Activated naive CD4-positive, alpha-beta T cell treated with Interleukin-2 at 50 U/mL for 16 hours (primary cell): ENCODE data around the gene BCL2L15.

Source experiments
- DNase-seq: peaks from one replicate; pipeline ENCODE4 v3.0.0-alpha.2; 2020

BCL2L15 gene

GRCh38 chr1:113904674-113905434 is 17.5 kb upstream of the BCL2L15 start, which contains the start of the genes AP4B1 and DCLRE1B:
AP4B1 (minus strand) TSS chr1:113904799; CDS start chr1:113904717, 82 bp downstream.
DCLRE1B (plus strand) TSS chr1:113905326; CDS start chr1:113905587, 261 bp downstream.
- peak; percentile 97 for DNase-seq

GRCh38 chr1:113904293-113904673 is 16.9 kb upstream of the BCL2L15 start:
- DNase-seq: no peak

DNA sequence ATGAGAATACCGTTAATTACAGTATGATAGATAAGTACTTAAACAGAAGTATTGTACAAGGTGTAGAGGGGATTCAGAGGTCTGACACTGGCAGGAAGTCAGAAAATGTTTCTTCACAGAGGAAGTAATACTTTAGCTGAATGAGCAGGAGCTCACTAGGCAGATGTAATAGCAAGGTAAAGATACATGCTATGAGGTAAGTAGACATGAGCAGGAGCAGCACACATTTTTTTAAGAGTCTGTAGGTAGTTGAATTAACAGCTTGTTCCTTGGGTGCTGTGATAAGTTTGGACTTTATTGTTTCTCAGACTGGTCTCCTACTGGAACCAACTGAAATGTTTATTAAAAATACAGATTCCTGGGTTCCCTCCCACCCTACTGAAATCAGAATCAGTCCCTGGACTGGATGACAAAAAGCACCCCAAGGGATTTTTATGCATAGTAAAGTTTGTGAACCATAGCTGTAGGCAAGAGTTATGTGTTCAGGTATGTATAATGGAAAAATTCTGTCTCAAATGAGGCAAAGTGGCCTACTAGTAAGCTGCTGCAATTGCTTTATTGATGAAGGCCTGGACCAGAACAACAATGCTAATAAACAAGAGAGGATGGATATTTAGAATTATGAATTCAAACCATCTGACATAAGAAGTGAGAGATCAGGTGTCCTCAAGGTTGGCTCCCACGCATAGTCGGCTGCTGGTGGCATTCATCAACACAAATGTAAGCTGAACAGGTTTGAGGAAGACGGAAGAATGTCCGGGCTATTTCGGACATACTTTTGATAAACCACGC is 16.3 kb upstream of the BCL2L15 start:
- peak; percentile 28 for DNase-seq

GRCh38 chr1:113901191-113901590 is 13.8 kb upstream of the BCL2L15 start:
- no peak for DNase-seq

DNA sequence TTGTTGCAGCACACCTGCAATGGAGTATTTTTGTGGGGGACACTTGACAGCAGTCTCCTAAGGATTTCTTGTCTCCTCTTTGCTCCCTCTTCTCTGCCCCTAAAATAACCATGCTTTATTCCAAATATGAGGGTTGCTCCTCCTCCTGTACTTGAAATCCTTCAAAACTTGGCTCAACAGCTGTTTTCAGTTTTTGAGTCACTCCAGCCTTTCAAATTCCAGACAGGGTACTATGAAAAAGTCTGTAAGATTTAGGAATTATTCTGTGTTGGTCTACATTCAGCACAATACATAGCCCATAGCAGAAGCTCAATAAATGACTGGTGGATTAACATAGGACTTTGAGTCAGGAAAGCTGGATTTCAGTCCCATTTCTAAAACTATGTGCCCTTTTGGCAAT is 11.7 kb upstream of the BCL2L15 start:
- DNase-seq: no peak

DNA sequence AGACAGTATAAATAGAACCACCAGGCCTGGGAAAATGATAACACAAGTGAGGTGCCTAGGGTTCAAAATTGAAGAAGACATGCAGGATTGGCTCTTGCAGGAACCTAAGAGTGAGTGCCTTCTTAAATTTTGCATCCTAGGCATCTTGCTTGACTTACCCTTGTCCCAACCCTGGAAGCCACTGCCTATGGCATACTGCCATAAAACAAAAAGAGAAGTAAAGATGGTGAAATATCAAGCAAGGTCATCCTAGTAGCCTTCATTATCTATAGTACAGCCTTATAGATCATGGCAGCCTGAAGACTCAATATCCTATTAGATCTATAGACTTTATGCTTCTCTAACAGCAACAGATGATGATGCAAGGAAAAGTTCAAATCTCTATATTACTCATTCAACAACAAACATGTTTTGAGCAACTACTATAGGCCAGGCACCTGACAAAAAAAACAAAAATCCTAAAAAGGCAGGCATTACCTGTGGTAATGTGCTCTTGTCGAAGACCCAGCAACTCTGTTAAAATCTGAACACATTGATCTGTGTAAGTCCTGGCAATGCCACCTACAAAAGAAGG is 10.9 kb upstream of the BCL2L15 start:
- no peak for DNase-seq

DNA sequence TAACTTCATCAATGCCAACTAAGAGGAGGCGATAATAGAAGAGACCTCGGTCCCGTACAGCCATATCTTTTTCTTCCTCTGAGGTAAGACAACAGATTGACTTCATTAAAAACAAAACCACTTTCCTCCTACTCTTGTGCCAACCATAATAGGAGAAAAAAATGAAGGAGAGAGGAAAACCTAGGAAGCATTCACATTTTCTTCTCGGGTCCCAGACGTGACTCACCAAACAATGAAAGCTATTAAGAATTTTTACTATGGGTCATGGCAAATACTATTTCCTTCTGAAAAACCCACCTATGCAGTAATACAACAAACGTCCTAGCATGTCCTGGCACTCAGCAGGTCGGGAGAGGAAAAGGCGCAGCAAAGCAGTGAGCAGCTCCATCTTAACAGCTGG is 8.6 kb upstream of the BCL2L15 start:
- DNase-seq: no peak

DNA sequence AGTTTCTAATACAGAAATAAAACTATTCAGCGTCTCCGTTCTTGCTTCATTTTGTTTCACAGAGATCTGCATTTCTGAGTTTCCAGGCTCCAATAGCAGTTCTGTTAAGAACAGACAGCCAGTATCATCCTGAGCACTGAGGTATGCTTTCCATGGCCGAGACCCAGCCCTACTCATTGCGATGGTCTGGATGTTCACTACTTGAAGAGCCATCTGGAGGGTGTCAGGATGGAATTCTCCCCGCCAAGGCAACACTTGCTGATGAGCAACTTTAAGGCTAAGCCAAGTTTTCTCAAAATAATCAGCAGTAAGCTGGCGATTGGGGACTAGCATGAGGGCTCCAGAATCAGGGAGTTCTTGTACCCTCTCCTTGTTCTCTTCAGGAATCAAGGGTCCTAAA is 7.7 kb upstream of the BCL2L15 start:
- DNase-seq: no peak

GRCh38 chr1:113893267-113893666 is 5.9 kb upstream of the BCL2L15 start:
- no peak for DNase-seq

DNA sequence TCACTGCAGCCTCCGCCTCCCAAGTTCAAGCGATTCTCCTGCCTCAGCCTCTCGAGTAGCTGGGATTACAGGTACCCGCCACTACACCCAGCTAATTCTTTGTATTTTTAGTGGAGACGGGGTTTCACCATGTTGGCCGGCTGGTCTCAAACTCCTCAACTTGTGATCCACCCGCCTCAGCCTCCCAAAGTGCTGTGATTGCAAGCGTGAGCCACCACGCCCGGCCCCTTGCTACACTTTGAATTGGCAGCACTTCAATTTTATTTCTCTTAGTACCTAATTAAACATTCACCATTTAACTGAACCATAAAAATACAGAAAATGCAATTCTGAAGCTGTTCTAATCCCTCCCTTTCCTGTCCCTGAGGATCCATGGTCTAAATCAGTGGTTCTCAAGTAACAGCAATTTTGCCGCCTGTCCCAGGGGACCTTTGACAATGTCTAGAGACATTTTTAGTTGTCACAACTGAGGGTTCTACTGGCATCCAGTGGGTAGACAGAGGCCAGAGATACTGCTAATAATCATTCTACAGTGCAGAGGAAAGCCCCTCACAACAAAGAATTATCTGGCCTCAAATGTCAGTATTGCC is 4.3 kb upstream of the BCL2L15 start:
- DNase-seq: no peak

- DNase-seq: no peak
Measured at GRCh38 chr1:113890816-113891215, 3.4 kb upstream of the BCL2L15 start.

DNA sequence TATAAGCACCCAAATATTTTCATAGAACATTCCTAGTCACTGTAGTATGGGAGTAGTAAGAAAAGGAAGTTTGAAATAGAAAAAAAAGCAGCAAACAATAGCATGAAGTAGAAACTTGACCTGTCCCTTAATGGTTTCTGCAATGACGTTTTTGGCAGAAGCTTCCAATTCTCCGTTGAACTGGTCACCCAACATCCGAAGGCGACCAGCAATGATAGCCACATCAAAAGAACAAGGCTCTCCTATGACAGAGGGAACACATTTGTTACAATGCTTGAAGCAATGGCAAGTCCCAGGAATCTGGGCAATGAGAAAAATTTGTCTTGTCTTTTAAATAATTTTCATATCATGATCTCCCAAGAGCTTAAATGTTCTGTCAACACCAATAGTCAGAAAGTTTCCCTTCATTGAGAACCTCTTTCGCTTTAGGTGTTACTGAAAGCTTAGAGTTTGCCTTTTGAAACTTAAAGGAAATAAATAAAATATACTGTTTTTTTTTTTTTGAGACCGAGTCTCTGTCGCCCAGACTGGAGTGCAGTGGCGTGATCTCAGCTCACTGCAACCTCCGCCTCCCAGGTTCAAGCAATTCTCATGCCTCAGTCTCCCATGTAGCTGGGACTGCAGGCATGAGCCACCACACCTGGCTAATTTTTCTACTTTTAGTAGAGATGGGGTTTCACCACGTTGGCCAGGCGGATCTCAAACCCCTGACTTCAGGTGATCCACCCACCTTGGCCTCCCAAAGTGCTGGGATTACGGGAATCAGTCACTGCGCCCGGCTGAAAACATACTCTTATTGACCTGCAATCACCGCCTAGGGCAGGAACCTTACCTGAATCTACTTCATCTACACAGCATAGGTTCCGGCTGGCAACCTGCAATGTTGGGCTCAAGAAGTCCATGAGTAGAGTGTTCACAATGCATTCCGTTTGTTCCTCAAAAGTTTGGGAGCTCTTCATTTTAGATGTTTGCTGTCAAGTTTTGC is 672 bp downstream of the BCL2L15 start:
- no peak for DNase-seq

DNA sequence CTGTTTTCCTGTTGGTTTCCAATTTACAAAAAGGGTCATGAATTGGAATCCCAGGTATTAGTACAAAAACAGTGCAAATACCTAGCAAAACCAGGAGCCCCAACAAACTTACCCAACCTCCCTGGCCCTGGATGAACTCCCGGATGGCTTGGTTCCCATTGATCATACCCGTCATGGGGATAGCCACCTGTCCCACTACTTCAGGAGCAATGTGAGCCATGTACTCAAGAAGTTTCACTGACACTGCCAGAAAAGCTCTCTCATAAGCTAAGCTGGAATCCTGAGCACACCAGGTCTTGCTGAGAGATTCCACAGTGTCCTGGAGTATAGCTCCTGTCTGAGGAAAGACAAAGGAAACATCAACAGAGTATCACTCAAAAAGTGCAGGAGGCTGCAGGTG is 5.7 kb downstream of the BCL2L15 start:
- DNase-seq: no peak

- no peak for DNase-seq
Measured at GRCh38 chr1:113879739-113880038, 7.7 kb downstream of the BCL2L15 start.

GRCh38 chr1:113876176-113876575 is 11.2 kb downstream of the BCL2L15 start:
- DNase-seq: no peak

GRCh38 chr1:113875714-113876113 is 11.7 kb downstream of the BCL2L15 start:
- DNase-seq: no peak

DNA sequence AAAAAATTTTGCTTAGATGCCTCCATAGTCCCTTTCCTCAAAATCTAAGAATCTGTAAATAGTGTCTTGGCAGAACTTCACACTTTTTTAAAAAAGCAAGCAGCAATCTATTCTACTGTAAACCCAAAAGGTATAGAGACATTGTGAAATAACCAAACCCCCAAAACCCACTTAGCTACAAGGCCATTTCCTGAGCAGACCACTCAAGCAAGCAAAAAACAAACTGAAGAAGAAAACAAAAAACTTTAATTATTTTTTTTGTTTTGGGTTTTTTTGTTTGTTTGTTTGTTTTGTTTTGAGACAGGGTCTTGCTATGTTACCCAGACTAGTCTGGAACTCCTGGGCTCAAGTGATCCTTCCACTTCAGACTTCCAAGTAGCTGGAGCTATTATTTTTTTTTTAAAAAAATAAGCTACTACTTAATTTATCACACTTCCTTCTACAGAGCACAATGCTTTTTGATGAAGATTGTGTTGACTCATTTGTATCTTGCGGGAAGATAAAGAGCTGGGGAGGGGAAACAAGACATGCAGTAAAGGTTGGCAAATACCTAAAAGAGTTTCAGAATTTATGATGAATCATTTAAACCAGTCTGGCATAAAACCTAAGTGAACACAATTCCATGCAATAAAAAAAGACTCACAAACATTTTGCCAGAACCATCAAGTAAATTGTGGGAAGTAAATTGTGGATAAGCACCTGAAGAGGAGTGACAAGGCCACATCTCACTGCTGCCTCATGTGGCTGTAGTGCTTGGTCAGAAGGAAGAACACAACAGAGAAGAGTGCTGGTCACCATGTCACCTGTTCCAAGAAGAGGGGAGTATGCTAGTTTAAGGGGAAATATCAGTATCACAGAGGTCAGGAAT is 13.1 kb downstream of the BCL2L15 start:
- no peak for DNase-seq

- no peak for DNase-seq
Measured at GRCh38 chr1:113872219-113872935, 15.0 kb downstream of the BCL2L15 start.

GRCh38 chr1:113871597-113872113 is 15.7 kb downstream of the BCL2L15 start, which contains the start of gene PTPN22:
PTPN22 (minus strand) TSS chr1:113871712.
- DNase-seq: peak; percentile 83

GRCh38 chr1:113870778-113871177 is 16.6 kb downstream of the BCL2L15 start:
- no peak for DNase-seq
